Chondrocyte (in vitro differentiated cells): ENCODE measurements around the gene CEP55. TPM values are rescaled to one million over a fixed set of nuclear protein-coding genes. Genes with fewer than 3 reads are reported as not detected.

Source experiments
- DNase-seq: peaks from one replicate; pipeline ENCODE4 v3.0.0; 2021; ENCODE audit warnings: mixed read lengths, low spot score
- H3K27ac Mint-ChIP-seq: one replicate; pipeline ENCODE4 v1.8.0; 2021; ENCODE audit warnings: mild to moderate bottlenecking, moderate library complexity, mixed read lengths; ENCODE audit not compliant: unreplicated experiment
- H3K27me3 Mint-ChIP-seq: 2 replicates; pipeline ENCODE4 v1.8.0; 2021; ENCODE audit warnings: low read depth, mixed read lengths
- H3K36me3 Mint-ChIP-seq: 2 replicates; pipeline ENCODE4 v1.8.0; 2021; ENCODE audit warnings: low read depth, mixed read lengths
- H3K4me1 Mint-ChIP-seq: 2 replicates; pipeline ENCODE4 v1.8.0; 2021; ENCODE audit warnings: low read depth, mild to moderate bottlenecking, mixed read lengths
- H3K4me3 Mint-ChIP-seq: one replicate; pipeline ENCODE4 v1.8.0; 2021; ENCODE audit warnings: mild to moderate bottlenecking, moderate library complexity, mixed read lengths; ENCODE audit not compliant: unreplicated experiment
- H3K9me3 Mint-ChIP-seq: 2 replicates; pipeline ENCODE4 v1.8.0; 2021; ENCODE audit warnings: low read depth, mixed read lengths
- CTCF ChIP-seq: fragments of 200-600 bp; sonication (generic); IDR thresholded peaks from 2 replicates; pipeline ENCODE4 v1.5.0; 2021; ENCODE audit warnings: antibody characterized with exemption, mild to moderate bottlenecking, moderate library complexity
- total RNA-seq: library from RNA; stranded (reverse); gene quantifications from 3 replicates; pipeline ENCODE4 v1.2.1, GENCODE V29; 2021

CEP55 gene
- total RNA-seq, 1 donor from 2014 or later: 9.3 TPM

GRCh38 chr10:93509816-93510215 lies 13.4 kb downstream of the CEP55 start:
- no peak overlapping the region for H3K4me3 Mint-ChIP-seq
- no peaks in the 10 kb centered on the region for H3K36me3 Mint-ChIP-seq
- H3K27me3 Mint-ChIP-seq: no peaks in the 10 kb centered on the region
- no peak overlapping the region for H3K27ac Mint-ChIP-seq
- no peaks in the 10 kb centered on the region for H3K9me3 Mint-ChIP-seq
- H3K4me1 Mint-ChIP-seq: peaks cover 18% of the 10 kb centered on the region
- no peak for DNase-seq
- TF ChIP-seq CTCF: no peak

GRCh38 chr10:93512565-93512964 lies 16.2 kb downstream of the CEP55 start:
- Mint-ChIP-seq H3K36me3 (no peaks in the 10 kb centered on the region), H3K27ac (no peak overlapping the region)
- no peak for DNase-seq

GRCh38 chr10:93513091-93513490 lies 16.7 kb downstream of the CEP55 start:
- no peaks in the 10 kb centered on the region for H3K27me3 Mint-ChIP-seq
- H3K4me3 Mint-ChIP-seq: no peak overlapping the region
- no peaks in the 10 kb centered on the region for H3K36me3 Mint-ChIP-seq
- no peak for DNase-seq
- no peak for TF ChIP-seq CTCF
- H3K9me3 Mint-ChIP-seq: no peaks in the 10 kb centered on the region
- H3K4me1 Mint-ChIP-seq: peaks cover 32% of the 10 kb centered on the region
- no peak overlapping the region for H3K27ac Mint-ChIP-seq

More at GRCh38 chr10:93512565-93512964, 16.2 kb downstream of the CEP55 start:
- H3K27me3 Mint-ChIP-seq: no peaks in the 10 kb centered on the region
- no peak for TF ChIP-seq CTCF
- H3K9me3 Mint-ChIP-seq: no peaks in the 10 kb centered on the region
- peaks cover 35% of the 10 kb centered on the region for H3K4me1 Mint-ChIP-seq
- no peak overlapping the region for H3K4me3 Mint-ChIP-seq

- Mint-ChIP-seq H3K27me3 (no peaks in the 10 kb centered on the region), H3K36me3 (peaks cover under 1% of the 10 kb centered on the region), H3K4me1 (peaks cover 29% of the 10 kb centered on the region), H3K4me3 (no peak overlapping the region), H3K27ac (peak overlapping the region; percentile 74), H3K9me3 (no peaks in the 10 kb centered on the region)
- TF ChIP-seq CTCF: no peak
- no peak for DNase-seq
Observed at GRCh38 chr10:93514521-93514920, 18.1 kb downstream of the CEP55 start.

GRCh38 chr10:93515071-93516005 lies 18.9 kb downstream of the CEP55 start:
- TF ChIP-seq CTCF: no peak
- H3K36me3 Mint-ChIP-seq: peaks cover 4% of the 10 kb centered on the region
- H3K27ac Mint-ChIP-seq: peak overlapping the region; percentile 92
- H3K27me3 Mint-ChIP-seq: no peaks in the 10 kb centered on the region
- peak overlapping the region; percentile 26 for H3K4me3 Mint-ChIP-seq
- H3K4me1 Mint-ChIP-seq: peaks cover 29% of the 10 kb centered on the region
- H3K9me3 Mint-ChIP-seq: no peaks in the 10 kb centered on the region
- no peak for DNase-seq
